WI38 (cell line): ENCODE measurements around the gene HOXB13.

Experiments used
- H3K4me3 ChIP-seq: 2 replicates; pipeline ENCODE4 v1.5.1; 2011; ENCODE audit warnings: low read depth, mild to moderate bottlenecking, control low read depth, low read length
- CTCF ChIP-seq: IDR thresholded peaks from 2 replicates; pipeline ENCODE4 v1.5.1; 2012; ENCODE audit warnings: low read depth, mild to moderate bottlenecking, control low read depth, low read length

HOXB13 gene

GRCh38 chr17:48728232-48729231, at the start of gene HOXB13:
HOXB13 (minus strand) TSS chr17:48728750; CDS start chr17:48728593, 157 bp downstream.
- peak within 1 kb of the TSS; percentile 22; the same call in 1 of the 2 replicates for H3K4me3 ChIP-seq
- TF ChIP-seq CTCF, result no peak

DNA sequence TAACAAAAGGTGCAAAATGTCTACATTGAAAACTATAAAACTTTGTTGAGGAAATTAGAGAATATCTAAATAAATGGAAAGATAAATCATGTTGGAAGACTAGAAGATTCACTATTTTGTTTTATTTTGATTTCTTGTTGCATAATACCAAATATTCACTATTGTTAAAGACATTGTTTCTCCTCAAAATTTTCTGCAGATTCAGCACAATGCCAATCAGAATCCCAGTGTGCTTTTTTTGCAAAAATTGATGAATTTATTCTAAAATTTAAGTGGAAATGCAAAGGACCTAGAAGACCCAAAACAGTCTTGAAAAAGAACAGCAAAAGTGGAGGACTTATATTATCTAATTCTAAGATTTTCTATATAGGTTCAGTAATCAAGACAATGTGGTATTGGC, 48.1 kb upstream of the HOXB13 start:
- TF ChIP-seq CTCF, result no peak
- no peak overlapping the region for H3K4me3 ChIP-seq

DNA sequence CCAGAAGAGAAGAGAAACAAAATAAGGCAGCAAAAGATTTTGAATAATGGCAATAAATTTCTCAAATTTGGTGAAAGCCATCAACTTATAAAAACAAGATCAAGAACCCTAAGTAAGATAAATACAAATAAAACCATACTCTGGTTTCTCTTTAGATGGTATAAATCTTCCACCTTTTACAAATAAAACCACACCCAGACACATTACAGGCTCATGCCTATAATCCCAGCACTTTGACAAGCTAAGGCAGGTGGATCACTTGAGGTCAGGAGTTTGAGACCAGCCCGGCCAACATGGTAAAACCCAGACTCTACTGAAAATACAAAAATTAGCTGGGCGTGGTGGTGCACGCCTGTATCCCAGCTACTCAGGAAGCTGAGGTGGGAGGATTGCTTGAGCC, 44.7 kb upstream of the HOXB13 start:
- no peak for TF ChIP-seq CTCF
- H3K4me3 ChIP-seq, result no peak overlapping the region

GRCh38 chr17:48770954-48771353, 42.4 kb upstream of the HOXB13 start:
- TF ChIP-seq CTCF, result no peak

DNA sequence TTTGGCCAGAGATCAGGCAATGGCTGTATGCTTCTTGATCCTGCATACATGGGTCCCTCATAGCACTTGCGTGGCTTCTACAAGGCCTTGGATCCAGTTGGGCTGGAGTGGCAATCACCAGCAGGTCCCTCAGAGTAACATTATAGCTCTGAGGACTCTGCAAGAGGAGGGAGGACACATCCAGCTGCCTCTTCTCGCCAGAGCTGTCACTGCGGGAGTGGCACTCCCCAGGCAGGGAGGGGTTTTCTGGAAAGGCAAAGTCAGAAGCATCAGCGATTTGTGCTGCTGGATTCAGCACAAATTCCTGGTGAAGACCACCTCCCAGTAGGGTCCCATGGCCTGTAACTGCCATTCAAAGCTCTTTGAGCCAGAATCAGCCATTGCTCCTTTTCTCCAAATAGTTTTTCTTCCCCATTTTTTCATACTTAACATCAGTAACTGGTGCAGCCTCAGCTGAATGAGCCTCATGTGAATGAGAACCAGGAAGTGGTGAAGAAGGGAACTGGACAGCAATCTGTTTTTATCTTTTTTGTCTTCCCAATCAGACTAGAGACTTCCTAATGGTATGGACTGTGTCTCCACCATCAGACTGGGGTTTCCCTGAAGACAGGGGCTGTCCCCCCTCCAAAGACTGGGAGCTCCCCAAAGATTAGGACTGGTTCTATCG, 40.6 kb upstream of the HOXB13 start:
- TF ChIP-seq CTCF, result no peak
- H3K4me3 ChIP-seq, result no peak overlapping the region

More at GRCh38 chr17:48770954-48771353, 42.4 kb upstream of the HOXB13 start:
- H3K4me3 ChIP-seq, result no peak overlapping the region

DNA sequence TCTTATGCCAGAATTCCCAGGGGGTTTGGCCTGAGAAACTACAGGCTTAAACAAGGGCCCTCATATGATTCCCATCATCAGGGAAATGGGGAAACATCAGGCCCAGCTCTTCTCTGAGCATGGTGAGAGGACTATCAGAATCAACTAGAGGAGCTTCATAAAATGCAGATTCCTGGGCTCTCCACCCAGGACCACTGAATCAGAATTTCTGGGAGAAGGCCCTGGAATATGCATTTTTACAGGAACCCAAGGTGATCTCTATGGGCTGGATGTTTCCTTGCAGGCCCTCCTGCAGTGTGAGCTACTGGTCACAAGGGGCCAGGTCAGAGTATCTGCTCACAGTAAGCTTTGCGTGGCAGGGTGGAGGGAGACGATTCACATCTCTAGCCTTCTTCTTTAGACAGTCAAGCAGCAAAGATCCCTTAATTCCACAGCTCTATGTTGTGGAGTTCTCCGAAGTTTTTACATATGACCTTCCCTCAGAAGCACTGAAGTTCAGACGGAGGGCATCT, 38.8 kb upstream of the HOXB13 start:
- no peak for TF ChIP-seq CTCF
- no peak overlapping the region for H3K4me3 ChIP-seq
